HG02759 (cell line): ENCODE data around the gene ICOSLG.
"Not testable (repeated sequence)": the region's sequence is repeated elsewhere in the genome, so short reads cannot be mapped to it uniquely, and the experiment has no call there.

Experiments used
- ATAC-seq: cut with Tn5 transposase; IDR thresholded peaks from one replicate; pipeline ENCODE4 v1.9.1; 2021; ENCODE audit warnings: mild to moderate bottlenecking, moderate library complexity; ENCODE audit not compliant: unreplicated experiment

Gene ICOSLG

GRCh38 chr21:44265734-44266270 lies 25.1 kb upstream of the ICOSLG start:
- ATAC-seq, result no peak

- no peak for ATAC-seq
Observed at GRCh38 chr21:44263768-44264167, 23.0 kb upstream of the ICOSLG start.

GRCh38 chr21:44263221-44263760 lies 22.5 kb upstream of the ICOSLG start:
- no peak for ATAC-seq

GRCh38 chr21:44262338-44263056 lies 21.8 kb upstream of the ICOSLG start:
- no peak for ATAC-seq

- ATAC-seq, result no peak
Observed at GRCh38 chr21:44261675-44262295, 21.0 kb upstream of the ICOSLG start, which contains the start of gene DNMT3L. Gene DNMT3L, minus strand, starts transcription at chr21:44261897. Its CDS starts 638 bp downstream, at chr21:44261259.

- ATAC-seq, result no peak
Observed at GRCh38 chr21:44260791-44261631, 20.3 kb upstream of the ICOSLG start.

- ATAC-seq, result no peak
Observed at GRCh38 chr21:44260066-44260465, 19.3 kb upstream of the ICOSLG start.

- no peak for ATAC-seq
Observed at GRCh38 chr21:44259082-44259705, 18.5 kb upstream of the ICOSLG start.

GRCh38 chr21:44258056-44258725 lies 17.4 kb upstream of the ICOSLG start:
- ATAC-seq, result no peak

- ATAC-seq, result no peak
Observed at GRCh38 chr21:44255511-44255981, 14.8 kb upstream of the ICOSLG start.

GRCh38 chr21:44253832-44254710 lies 13.3 kb upstream of the ICOSLG start:
- no peak for ATAC-seq

- not testable (repeated sequence) for ATAC-seq
Observed at GRCh38 chr21:44249204-44250037, 8.7 kb upstream of the ICOSLG start.

- ATAC-seq, result not testable (repeated sequence)
Observed at GRCh38 chr21:44247904-44248303, 7.2 kb upstream of the ICOSLG start.

- peak; percentile 50 for ATAC-seq
Observed at GRCh38 chr21:44243980-44244379, 3.2 kb upstream of the ICOSLG start.

GRCh38 chr21:44241281-44241680 lies 538 bp upstream of the ICOSLG start:
- ATAC-seq, result peak; percentile 43

- not testable (repeated sequence) for ATAC-seq
Observed at GRCh38 chr21:44240353-44240752, 390 bp downstream of the ICOSLG start.

- not testable (repeated sequence) for ATAC-seq
Observed at GRCh38 chr21:44229561-44229960, 11.2 kb downstream of the ICOSLG start.

- not testable (repeated sequence) for ATAC-seq
Observed at GRCh38 chr21:44228109-44228508, 12.6 kb downstream of the ICOSLG start.
